PC-3 (cell line): Measurements from ENCODE around the gene RORB.

Source experiments
- EZH2 ChIP-seq: fragments of 300-600 bp; sonication (generic); IDR thresholded peaks from one replicate; pipeline ENCODE4 v1.6.1; 2017; ENCODE audit warnings: antibody characterized with exemption, mild to moderate bottlenecking, low read length; ENCODE audit not compliant: unreplicated experiment
- EZH2phosphoT487 ChIP-seq: fragments of 300-600 bp; sonication (generic); IDR thresholded peaks from 2 replicates; pipeline ENCODE4 v1.6.1; 2018; ENCODE audit warnings: mild to moderate bottlenecking, antibody characterized with exemption, low read length, borderline replicate concordance
- TF ChIP-seq, protein P1 (sequence below): fragments of 300-600 bp; sonication (generic); conservative IDR thresholded peaks from 2 replicates; pipeline ENCODE4 v1.5.1; 2017; ENCODE audit warnings: antibody characterized with exemption, low read depth, mild to moderate bottlenecking, low read length

DNA sequence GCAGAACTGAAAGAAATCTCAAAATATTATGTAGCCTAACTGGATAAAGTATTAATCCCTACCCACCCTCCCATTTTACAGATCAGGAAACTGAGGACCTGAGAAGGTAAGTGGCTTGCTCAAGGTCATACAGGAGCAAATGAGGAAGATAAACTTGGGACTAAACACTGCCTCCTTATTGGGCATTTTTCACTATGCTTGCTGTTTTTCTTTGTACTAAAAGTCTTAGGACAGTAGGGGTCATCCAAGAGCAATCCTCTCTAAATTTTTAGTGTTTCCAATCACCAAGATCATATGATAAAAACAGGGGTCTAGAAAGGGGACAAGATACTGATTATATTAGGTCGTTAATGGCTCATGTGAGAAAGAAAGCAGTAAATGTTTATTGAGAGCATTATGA is 80.8 kb downstream of the RORB start:
- TF ChIP-seq EZH2 (no peak), EZH2phosphoT487 (no peak)
- TF ChIP-seq, protein P1, sequence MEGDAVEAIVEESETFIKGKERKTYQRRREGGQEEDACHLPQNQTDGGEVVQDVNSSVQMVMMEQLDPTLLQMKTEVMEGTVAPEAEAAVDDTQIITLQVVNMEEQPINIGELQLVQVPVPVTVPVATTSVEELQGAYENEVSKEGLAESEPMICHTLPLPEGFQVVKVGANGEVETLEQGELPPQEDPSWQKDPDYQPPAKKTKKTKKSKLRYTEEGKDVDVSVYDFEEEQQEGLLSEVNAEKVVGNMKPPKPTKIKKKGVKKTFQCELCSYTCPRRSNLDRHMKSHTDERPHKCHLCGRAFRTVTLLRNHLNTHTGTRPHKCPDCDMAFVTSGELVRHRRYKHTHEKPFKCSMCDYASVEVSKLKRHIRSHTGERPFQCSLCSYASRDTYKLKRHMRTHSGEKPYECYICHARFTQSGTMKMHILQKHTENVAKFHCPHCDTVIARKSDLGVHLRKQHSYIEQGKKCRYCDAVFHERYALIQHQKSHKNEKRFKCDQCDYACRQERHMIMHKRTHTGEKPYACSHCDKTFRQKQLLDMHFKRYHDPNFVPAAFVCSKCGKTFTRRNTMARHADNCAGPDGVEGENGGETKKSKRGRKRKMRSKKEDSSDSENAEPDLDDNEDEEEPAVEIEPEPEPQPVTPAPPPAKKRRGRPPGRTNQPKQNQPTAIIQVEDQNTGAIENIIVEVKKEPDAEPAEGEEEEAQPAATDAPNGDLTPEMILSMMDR: peak; percentile 33; the same call in 1 of the 2 replicates
